HepG2 (cell line): ENCODE results near the gene ECT2. TPM values are rescaled to one million over a fixed set of nuclear protein-coding genes. Genes with fewer than 3 reads are reported as not detected.

Experiments
- ATF3 ChIP-seq: sonication (generic); formaldehyde crosslinking; IDR thresholded peaks from 2 replicates; pipeline ENCODE4 v1.4.0; 2020; ENCODE audit warnings: missing genetic modification reagents
- EHMT2 ChIP-seq: fragments of 200-600 bp; sonication (generic); IDR thresholded peaks from 2 replicates; pipeline ENCODE4 v1.7.0; 2017; ENCODE audit warnings: antibody characterized with exemption, low read depth, low read length, borderline replicate concordance
- ISX ChIP-seq: sonication (generic); formaldehyde crosslinking; conservative IDR thresholded peaks from 2 replicates; pipeline ENCODE4 v1.5.0; 2020; ENCODE audit warnings: missing genetic modification reagents
- NAIF1 ChIP-seq: sonication (generic); formaldehyde crosslinking; IDR thresholded peaks from 2 replicates; pipeline ENCODE4 v1.5.0; 2020; ENCODE audit warnings: mild to moderate bottlenecking, missing genetic modification reagents, borderline replicate concordance
- NFIC ChIP-seq: IDR thresholded peaks from 2 replicates; pipeline ENCODE4 v1.6.1; 2012; ENCODE audit warnings: mild to moderate bottlenecking, low read length, inconsistent platforms
- TERF1 ChIP-seq: sonication (generic); formaldehyde crosslinking; IDR thresholded peaks from 2 replicates; pipeline ENCODE4 v1.8.0; 2022; ENCODE audit warnings: mild to moderate bottlenecking, missing genetic modification reagents, moderate library complexity
- ZBTB10 ChIP-seq: sonication (generic); formaldehyde crosslinking; IDR thresholded peaks from 2 replicates; pipeline ENCODE4 v1.4.0; 2020; ENCODE audit warnings: missing genetic modification reagents, borderline replicate concordance
- ZNF160 ChIP-seq: sonication (generic); formaldehyde crosslinking; IDR thresholded peaks from 2 replicates; pipeline ENCODE4 v1.8.0; 2022; ENCODE audit warnings: mild to moderate bottlenecking, inconsistent platforms, missing genetic modification reagents
- ZNF704 ChIP-seq: sonication (generic); formaldehyde crosslinking; IDR thresholded peaks from 2 replicates; pipeline ENCODE4 v1.8.1; 2023; ENCODE audit warnings: mild to moderate bottlenecking, inconsistent platforms, moderate library complexity, missing genetic modification reagents, borderline replicate concordance
- polyA plus RNA-seq, 8 experiments: library from polyadenylated mRNA; depleted of rRNA in 3 of 8; stranded (reverse) in 7 of 8; unstranded in 1 of 8; fragments of >200 nt; fragmentation: Illumina TruSeq in 4 of 8; extraction: Trizol in 4 of 8; gene quantifications; 2 replicates each; pipeline versions ENCODE4 v1.2.1 to v1.2.3, GENCODE V29; 2011 to 2016; ENCODE audit warnings: low read depth in 4 of 8, missing spikeins in 1 of 8, mixed read lengths in 1 of 8; ENCODE audit not compliant: insufficient read depth in 1 of 8
- total RNA-seq, 5 experiments: library from RNA; depleted of rRNA; stranded (reverse); fragments of >200 nt; fragmentation: Illumina TruSeq; extraction: Trizol; gene quantifications; 2 replicates each; pipeline ENCODE4 v1.2.3, GENCODE V29; 2016; ENCODE audit warnings: low read depth in 1 of 5

The ECT2 gene
- total and polyA plus RNA-seq, 2 of the 13 experiments (the other 11 are each of a cell fraction or from before 2014, with no cell fraction given), result 21.6 to 52.0 TPM

GRCh38 chr3:172776049-172776717, 25.7 kb downstream of the ECT2 start (continued):
- TF ChIP-seq NFIC (no peak), TERF1 (CRISPR knock-in tag) (no peak), ZNF704 (CRISPR knock-in tag) (no peak), ISX (no peak), ZNF160 (no peak), ATF3 (CRISPR knock-in tag) (no peak), EHMT2 (no peak), ZBTB10 (CRISPR knock-in tag) (no peak), NAIF1 (CRISPR knock-in tag) (no peak)
- TF ChIP-seq, all 625 proteins: peak for 0
